OCI-LY7 (cell line): Measurements from ENCODE around the gene ADGRF1.

Experiments
- EZH2phosphoT487 ChIP-seq: fragments of 200-600 bp; sonication (generic); IDR thresholded peaks from 2 replicates; pipeline ENCODE4 v1.6.1; 2018; ENCODE audit warnings: low read depth, borderline replicate concordance, mild to moderate bottlenecking, mixed run types, antibody characterized with exemption, low read length, moderate library complexity, mixed read lengths
- TF ChIP-seq, protein P1 (sequence below): fragments of 200-600 bp; sonication (generic); conservative IDR thresholded peaks from 2 replicates; pipeline ENCODE4 v1.5.1; 2014; ENCODE audit warnings: mild to moderate bottlenecking, antibody characterized with exemption, low read length, moderate library complexity, mixed read lengths

- TF ChIP-seq, protein P1, sequence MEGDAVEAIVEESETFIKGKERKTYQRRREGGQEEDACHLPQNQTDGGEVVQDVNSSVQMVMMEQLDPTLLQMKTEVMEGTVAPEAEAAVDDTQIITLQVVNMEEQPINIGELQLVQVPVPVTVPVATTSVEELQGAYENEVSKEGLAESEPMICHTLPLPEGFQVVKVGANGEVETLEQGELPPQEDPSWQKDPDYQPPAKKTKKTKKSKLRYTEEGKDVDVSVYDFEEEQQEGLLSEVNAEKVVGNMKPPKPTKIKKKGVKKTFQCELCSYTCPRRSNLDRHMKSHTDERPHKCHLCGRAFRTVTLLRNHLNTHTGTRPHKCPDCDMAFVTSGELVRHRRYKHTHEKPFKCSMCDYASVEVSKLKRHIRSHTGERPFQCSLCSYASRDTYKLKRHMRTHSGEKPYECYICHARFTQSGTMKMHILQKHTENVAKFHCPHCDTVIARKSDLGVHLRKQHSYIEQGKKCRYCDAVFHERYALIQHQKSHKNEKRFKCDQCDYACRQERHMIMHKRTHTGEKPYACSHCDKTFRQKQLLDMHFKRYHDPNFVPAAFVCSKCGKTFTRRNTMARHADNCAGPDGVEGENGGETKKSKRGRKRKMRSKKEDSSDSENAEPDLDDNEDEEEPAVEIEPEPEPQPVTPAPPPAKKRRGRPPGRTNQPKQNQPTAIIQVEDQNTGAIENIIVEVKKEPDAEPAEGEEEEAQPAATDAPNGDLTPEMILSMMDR: no peak
- TF ChIP-seq EZH2phosphoT487: no peak
These were observed 67.3 kb downstream of the ADGRF1 start for GRCh38 chr6:46974786-46975185.
